ENCODE measurements around the gene SLC35D2. TPM values are rescaled to one million over a fixed set of nuclear protein-coding genes. Genes with fewer than 3 reads are reported as not detected.

The SLC35D2 gene
- 70.0 TPM for total RNA-seq

DNA sequence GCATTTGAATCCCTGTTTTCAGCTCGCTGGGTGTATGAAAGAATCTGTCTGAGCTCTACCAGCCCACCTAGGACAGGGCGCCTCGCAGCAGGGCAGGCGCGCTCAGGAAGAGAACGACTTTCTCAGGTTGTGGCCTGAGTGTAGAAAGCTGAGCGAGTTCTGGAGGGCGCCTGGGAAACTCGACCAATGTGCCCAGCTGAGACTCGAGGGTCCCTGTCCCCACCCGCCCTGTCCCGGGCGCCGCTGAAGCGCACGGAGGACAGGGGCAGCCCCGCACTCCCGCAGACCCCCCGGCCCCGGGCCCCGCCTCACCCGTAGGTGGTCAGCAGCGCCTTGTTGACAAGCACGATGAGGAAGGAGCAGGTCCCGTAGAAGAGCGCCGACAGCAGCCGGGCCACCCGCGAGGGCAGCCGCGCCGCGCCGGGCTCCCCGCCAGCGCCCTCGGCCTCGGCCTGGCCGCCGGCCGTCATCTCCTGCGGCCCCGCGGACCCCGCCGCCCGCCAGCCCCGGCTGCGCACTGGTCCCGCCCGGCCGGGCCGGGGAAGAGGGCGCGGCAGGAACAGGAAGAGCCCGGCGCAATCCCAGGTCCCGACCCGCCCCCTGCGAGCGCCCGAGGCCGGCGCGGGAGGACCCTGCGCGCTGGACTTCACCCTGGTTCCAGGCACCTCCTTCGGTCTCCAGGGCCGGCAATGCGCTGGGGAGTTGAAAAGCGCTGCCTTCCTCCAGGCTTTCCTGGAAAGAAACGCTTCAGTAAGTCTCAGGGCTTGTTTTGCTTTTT lies at the start of gene SLC35D2:
Gene SLC35D2 (minus strand): TSS at position 547 of the 778 bp plus-strand sequence. CDS start 77 bp downstream, at position 470.
- DNase-seq (ENCODE audit: low spot score): peak; percentile 70

DNA sequence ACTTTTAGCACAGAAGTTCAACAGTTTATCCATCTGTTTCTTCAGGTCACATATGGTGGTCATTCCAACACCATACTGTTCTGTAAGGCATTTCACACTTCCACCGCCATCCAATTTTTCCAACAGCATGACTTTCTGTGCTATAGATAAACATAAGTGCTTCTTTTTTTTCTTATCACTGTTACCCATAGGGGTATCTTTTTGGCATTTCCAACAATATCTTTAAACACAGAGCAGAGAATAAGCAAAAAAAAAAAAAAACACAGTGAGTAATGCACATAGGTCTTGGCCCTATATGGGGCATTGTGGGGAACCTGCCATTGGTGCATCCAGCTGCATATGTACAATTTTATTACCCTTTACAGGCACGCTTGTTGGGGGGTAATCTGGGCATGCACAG lies 46.9 kb upstream of the SLC35D2 start:
- DNase-seq (ENCODE audit: low spot score): no peak

DNA sequence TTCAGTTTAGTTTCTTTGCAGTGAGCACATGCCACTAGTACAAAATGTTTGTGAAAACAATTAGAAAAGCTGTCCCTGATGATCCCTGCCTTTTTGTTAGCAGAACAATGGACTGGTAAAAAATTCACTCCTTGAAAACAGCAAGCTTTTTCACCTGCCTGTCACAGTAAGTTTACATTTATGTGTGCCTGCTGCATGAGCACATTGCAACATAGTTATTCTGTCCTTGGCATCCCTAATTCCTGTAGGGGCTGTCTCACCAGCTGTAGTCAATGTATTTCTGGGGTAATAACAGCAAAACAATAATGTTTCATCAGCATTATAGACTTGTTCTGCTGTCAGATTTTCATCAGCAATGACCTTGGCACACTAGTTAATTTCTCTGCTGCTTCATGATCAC lies 46.2 kb upstream of the SLC35D2 start:
- no peak for DNase-seq (ENCODE audit: low spot score)

DNA sequence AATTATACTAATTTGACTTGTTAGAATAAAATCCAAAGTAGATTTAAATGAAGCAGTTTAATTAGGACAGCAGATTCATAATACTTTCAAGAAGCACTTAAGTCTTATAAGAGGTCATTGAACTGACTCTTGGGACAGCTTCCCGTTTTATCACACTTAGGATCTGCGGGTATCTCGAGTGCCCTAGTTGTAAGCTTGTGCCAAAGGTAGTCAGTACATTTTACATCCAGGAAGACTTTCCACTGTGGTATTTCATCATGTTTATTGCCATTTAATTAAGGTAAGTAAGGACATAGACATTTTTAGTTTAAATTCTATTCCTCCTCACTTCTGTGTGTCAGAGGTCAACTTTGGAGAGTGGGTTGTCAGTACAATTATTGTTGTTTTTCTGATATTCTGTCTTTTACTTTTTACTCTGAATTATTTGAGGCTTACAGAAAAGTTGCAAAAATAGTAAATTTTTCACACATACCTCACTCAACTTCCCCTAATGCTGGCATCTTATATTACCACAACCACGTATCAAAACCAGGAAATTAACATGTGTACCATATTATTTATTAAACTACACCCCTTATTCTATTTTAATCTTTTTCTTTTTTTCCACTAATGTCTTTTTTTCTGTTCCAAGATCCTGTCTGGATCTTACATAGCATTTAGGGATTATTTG lies 42.1 kb upstream of the SLC35D2 start:
- no peak for DNase-seq (ENCODE audit: low spot score)

DNA sequence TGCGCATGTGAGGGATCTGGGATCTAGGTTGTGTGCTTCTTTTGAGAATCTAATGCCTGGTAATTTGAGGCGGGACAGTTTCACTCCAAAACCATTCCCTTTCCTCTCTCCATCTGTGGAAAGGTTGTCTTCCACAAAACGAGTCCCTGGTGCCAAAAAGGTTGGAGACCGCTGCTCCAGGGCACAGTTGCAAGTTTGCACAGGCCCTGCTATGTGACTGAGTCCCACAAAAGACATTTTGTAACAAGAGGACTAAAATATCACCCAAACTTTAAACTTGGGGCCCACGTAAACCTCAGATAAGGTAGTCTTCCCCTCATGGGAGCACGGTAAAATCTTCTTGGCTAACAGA lies 40.5 kb upstream of the SLC35D2 start:
- no peak for DNase-seq (ENCODE audit: low spot score)

DNA sequence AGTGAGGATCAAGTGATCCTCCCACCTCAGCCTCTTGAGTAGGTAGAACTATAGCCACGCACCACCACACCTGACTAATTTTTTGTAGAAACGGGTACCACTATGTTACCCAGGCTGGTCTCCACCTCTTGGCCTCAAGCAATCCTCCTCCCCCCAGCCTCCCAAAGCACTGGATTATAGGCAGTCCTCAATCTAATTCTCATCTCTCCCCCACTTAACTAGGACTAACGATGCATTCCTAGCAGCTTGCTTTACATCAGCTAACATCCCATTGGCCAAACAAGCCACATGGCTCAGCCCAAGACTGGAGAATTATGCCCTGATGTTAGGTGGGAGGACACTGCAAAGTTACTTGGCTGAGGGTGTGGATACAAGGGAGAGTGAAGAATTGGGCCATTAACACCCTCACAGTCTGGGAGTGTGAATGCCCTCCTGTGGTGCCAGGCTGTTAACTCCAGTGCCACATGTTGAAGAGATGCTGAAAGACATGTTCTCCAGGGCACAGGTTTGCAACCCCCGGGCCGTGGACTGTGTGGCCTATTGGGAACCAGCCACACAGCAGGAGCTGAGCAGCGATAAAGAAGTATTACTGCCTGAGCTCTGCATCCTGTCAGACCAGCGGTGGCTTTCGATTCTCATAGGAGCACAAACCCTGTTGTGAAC lies 39.9 kb upstream of the SLC35D2 start:
- no peak for DNase-seq (ENCODE audit: low spot score)

DNA sequence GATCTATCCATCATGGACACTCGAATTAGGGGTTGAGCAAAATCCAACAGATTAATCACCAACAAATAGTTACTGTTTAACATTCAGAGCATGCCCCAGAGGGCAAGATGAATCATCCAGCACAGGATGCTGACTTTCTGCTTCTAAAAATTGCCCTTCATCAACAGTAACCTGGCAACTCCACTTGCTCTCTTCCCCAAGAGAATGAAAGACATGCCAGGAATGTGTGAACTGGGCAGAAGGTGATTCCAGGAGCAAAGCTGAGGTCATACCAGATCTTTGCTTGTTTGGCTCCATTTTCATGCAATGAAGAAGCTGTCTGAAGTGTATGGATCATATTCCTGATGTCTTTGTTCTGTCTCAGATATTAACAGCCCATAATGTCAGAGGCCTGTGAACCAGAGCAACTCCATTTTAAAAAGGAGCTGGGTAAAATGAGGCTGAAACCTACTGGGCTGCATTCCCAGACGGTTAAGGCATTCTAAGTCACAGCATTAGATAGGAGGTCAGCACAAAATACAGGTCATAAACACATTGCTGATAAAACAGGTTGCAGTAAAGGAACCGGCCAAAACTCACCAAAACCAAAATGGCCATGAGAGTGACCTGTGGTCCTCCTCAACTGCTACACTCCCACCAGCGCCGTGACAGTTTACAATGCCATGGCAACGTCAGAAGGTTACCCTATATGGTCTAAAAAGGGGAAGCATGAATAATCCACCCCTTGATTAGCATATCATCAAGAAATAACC lies 37.1 kb upstream of the SLC35D2 start:
- DNase-seq (ENCODE audit: low spot score): peak; percentile 79

DNA sequence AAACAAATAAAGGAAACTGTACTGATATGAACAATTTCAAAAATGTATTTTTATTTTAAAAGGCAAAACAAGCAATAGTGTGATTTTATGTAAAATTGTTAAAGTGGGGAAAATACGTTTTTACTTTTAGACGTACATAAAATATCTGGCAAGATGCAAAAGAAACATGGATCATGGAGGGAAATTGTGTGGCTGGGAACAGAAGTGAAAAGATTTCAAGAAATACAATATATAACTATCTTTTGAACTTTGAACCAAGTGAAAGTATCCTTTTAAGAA lies 36.1 kb upstream of the SLC35D2 start:
- no peak for DNase-seq (ENCODE audit: low spot score)

DNA sequence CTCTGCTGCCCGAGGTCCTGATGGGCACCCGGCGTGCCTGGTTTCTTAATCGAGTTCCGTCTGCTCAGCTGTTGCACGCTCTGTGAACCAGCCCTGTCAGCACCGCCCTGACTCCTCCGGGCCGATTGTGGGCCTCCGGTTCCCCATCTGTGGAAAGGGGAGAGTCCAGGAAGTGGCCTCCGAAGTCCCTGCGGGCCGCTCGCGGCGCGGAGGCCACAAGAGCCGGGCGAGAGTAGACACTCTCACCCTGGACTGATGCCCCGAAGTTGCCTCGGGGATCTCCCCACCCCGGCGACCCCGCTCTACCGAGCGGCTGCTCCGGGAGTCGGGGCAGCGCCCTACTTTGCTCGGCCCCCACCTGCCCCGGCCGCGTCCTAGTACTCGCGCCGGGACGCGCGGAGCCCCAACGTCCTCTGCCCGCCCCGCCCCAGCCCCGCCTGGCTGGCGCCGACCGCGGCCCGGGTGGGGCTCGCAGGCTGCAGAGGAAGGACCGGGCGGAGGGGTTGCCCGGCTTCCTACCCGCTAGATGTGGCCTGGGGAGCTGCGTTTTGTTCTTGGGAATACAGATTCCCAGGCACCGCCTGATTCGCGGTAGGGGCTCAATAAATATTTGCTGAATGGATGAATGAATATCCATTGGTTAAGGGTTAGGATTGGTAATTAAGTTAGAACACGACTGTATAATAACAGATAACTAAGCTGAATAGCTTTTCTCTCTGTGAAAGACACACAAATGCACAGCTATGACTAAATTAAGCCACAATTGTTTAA lies 35.6 kb upstream of the SLC35D2 start:
- DNase-seq (ENCODE audit: low spot score): peak; percentile 61

DNA sequence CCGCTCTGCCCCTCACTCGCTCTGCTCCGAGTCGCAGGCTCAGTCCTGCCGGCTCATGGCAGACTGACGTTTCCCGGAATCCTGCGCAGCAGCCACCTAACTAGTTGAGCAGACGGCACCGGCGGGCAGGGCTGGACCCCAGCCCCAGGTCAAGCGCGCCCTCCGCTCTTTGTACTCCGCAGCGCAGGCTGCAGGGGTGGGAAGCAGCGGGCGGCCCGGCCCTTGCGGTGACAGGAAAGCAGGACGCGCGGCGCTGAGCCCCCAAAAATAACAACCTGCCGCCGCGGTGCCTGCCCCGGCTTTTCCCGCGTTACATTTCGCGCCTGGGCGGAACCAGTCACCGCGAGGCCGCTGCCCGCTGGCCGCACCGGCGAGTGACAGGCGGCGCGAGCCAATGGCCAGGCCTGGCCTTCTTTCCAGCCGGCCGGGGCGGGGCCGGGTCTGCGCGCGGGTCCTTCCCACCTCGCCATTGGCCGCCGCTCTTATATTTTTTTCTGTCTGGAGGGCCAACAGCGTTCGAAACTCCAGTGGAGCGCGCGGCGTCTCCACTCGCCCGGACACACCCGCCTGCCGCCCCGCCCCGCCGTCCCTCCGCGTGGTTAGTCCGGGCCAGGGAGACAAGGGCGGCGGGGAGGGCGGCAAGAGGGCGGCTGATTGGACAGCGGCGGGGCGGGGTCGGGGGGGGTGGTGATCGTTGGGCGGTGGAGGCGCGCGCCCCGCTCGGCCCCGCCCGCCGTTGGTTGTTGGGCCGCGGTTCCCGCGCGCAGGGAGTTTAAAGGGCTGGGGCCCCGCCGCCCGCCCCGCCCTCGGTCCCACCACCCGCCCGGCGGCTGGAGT lies 34.8 kb upstream of the SLC35D2 start, which contains the start of gene ZNF367:
Gene ZNF367 (minus strand): TSS at position 288 of the 837 bp plus-strand sequence. CDS start 338 bp downstream, outside the sequence.
- DNase-seq (ENCODE audit: low spot score): peak; percentile 98

DNA sequence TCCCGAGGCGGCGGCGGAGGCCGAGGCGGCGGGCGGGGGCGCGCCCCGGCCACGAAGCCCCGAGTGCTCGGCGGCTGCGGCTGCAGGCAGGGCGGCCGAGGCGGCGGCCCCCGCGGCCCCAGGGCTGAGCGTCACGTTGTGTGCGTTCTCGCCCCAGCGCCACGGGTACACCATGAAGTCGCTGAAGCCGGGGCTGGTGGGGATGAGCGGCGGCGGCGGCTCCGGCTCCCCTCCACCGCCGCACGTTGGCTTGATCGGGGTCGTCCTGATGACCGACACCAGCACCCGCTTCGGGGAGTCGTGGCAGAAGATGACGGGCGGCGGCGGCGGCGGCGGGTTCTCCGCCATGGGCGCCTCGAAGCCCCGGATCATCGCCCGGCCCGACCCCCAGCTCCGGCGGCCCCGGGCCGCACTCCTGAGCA lies 34.2 kb upstream of the SLC35D2 start:
- no peak for DNase-seq (ENCODE audit: low spot score)

DNA sequence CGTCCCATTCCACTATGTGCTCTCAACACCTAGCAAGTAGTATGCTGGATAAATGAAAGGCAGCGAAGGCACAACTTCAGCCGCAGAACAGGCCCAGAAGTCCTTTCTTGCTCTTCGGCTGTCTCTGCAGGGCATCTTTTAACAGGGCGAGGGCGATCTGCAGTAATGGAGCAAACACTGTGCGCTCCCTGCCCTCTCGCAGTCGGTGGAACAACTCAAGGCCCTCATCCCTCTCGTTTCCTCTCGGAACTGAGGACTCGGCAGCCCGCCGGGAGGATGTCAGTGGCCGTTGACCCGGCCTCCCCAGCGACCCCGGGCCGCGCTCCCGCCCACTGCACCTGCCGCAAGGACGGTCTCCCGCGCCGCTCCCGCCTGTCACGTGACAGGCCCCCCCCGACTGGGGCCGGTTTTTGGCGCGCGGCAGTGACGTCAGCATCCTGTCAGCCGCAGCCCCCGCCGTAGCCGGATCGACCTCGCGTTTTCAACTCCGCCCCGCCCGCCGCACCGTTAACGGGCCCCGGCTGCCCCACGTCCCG lies 33.6 kb upstream of the SLC35D2 start:
- DNase-seq (ENCODE audit: low spot score): peak; percentile 89

DNA sequence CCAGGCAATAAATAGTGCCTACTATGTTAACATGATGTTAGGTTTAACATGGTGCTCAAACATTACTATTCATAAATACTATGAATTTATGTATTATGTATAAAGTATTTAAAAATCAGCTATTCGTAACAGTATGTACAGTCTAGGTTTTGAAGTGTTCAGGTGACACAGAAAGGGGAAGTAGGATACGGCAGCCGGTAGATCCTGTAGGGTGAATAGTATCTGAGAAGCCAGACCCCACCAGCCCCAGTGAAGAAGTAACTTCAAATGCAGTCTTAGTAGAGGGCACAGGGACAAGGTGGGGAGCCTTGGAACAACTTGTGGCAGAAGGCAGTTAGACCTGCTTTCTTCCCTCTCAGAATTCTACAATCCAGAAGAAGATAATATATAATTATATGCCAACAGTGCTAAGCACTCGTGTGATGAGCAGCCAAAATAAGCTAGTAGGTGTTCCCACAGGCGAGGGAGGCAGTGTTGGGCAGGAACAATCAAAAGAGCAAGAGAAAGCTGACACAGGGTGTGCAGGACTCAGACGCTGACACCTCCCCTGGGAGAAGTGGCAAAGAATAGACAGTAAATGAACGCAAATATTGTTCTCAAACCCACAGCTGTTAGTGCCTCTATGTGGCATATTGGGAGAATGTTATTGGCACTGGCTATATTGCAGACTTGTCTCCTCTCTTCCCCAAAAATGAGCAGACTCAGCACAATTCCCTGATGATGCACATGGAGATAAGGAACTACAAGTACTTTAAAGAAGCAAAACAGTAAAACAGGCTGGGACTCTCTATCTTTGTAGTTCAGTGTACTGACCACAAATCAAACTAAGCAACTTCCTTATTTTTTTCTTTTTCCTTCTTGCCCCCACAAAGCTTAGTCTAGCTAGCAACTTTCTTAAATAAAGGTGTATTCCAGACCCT lies 30.1 kb upstream of the SLC35D2 start:
- DNase-seq (ENCODE audit: low spot score): no peak

DNA sequence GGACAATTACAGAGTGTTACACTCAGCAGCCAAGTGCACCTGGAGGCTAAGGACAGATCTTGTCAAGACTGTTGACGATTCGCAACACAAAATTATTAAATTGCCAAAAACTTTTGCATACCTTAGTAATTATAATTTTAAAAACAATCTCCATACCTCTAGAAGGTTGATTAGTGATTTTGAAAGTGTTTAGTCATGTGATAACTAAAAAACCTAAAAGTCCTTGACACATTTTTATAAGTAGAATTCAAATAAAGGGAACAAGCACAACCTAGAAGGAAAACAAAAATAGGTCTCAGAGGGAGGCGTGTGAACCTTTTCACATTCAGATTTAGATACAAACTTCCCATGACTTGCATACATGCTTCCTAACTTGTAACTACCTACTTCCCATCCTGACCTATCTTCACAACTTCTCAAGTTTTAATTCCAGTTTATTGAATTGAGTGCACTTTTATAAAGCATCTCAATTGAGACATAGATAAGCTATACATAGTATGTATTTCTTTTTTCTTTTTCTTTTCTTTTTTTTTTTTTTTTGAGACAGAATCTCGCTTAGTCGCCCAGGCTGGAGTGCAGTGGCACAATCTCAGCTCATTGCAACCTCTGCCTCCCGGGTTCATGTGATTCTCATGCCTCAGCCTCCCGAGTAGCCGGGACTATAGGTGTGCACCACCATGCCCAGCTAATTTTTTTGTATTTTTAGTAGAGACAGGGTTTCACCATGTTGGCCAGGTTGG lies 28.8 kb upstream of the SLC35D2 start:
- DNase-seq (ENCODE audit: low spot score): no peak

DNA sequence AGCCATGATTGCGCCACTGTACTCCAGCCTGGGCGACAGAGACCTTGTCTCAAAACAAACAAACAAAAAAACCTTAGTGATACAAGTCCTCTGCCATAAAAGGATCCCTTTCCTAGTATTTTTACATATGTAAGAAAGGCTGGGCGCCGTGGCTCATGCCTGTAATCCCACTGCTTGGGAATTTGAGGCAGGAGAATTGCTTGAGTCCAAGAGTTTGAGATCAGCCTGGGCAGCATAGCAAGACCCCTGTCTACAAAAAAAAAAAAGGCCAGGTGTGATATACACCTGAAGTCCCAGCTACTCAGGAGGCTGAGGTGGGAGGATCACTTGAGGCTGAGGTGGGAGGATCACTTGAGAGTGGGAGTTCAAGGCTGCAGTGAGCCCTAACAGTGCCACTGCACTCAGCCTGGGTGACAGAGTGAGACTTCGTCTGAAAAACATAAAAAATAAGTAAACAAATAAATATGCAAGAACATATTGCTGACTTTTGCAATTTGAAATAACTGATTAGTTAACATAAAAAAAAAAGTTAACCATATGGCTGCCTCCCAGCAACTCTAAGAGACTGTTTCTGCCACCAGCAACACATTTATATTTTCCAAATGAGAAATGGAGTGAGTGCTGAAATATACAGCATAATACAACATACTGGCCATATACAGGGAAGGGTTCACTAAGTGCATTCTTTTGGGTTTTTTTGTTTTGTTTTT lies 27.8 kb upstream of the SLC35D2 start:
- no peak for DNase-seq (ENCODE audit: low spot score)

DNA sequence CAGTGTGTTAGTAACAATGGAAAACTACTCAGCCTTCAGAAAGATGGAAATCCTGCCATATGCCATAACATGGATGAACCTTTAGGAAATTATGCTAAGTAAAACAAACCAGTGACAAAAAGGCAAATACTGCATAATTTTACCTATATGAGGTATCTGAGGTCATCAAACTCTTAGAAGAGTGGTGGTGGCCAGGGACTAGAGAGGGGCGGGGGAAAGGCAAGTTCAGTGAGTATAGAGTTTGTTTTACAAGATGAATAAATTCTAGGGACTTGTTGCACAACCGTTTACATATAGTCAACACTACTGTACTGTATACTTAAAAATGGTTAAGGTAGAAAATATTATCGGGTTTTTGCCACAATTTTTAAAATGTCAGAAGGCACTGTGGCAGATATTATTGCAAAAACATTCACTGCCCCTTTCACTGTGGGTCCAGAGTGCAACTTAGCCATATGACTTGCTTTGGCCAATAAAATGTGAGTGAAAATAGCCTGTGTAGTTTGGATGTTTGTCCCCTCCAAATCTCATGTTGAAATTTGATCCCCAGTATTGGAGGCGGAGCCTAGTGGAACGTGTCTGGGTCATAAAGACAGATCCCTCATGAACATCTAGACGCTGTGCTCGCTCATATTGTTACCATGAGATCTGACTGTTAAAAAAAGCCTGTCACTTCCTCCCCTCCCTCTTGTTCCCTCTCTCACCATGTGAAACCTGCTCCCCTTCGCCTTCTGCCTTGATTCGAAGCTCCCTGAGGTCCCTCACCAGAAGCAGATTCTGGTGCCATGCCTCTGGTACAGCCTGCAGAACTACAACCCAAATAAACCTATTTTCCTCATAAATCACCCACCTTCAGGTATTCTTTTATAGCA lies 25.1 kb upstream of the SLC35D2 start:
- DNase-seq (ENCODE audit: low spot score): no peak
